ENCODE results near the gene MED15. TPM values are rescaled to one million over a fixed set of nuclear protein-coding genes. Genes with fewer than 3 reads are reported as not detected.
"Not testable (repeated sequence)": the region's sequence is repeated elsewhere in the genome, so short reads cannot be mapped to it uniquely, and the experiment has no call there.

MED15 gene
- total RNA-seq, 3 donors from 2014 or later = 36.6 to 53.1 (median 52.3) TPM

GRCh38 chr22:20619045-20619892 is 111.9 kb downstream of the MED15 start:
- no peaks in the 10 kb centered on the region for H3K9me3 ChIP-seq
- no peak for DNase-seq (ENCODE audit: low spot score in 2 of 2)
- no peaks in the 10 kb centered on the region for H3K36me3 ChIP-seq
- H3K27me3 ChIP-seq = no peaks in the 10 kb centered on the region
- no peak overlapping the region for H3K4me3 ChIP-seq
- no peaks in the 10 kb centered on the region for H3K4me1 ChIP-seq
- intact Hi-C loops (cut with DNase I; ENCODE audit: low total_unique reads) = no loop called here
- no peak for TF ChIP-seq CTCF (IDR thresholded peaks at IDR 0.05)
- TF ChIP-seq POLR2AphosphoS5 (IDR thresholded peaks at IDR 0.05) = no peak
- TF ChIP-seq POLR2A (IDR thresholded peaks at IDR 0.05) = no peak
- no peak overlapping the region for H3K27ac ChIP-seq

GRCh38 chr22:20619893-20620194 is 112.4 kb downstream of the MED15 start:
- DNase-seq (ENCODE audit: low spot score in 2 of 2); H3K36me3 ChIP-seq; H3K4me1 ChIP-seq; H3K27ac ChIP-seq; H3K9me3 ChIP-seq; H3K4me3 ChIP-seq; intact Hi-C loops (cut with DNase I; ENCODE audit: low total_unique reads); H3K27me3 ChIP-seq: not testable (repeated sequence)

- Histone ChIP-seq H3K36me3 (no peaks in the 10 kb centered on the region), H3K27me3 (no peaks in the 10 kb centered on the region), H3K9me3 (no peaks in the 10 kb centered on the region), H3K27ac (no peak overlapping the region), H3K4me3 (no peak overlapping the region), H3K4me1 (no peaks in the 10 kb centered on the region)
- DNase-seq (ENCODE audit: low spot score in 2 of 2) = no peak
- TF ChIP-seq POLR2AphosphoS5 (IDR thresholded peaks at IDR 0.05) (no peak), POLR2A (IDR thresholded peaks at IDR 0.05) (no peak), CTCF (IDR thresholded peaks at IDR 0.05) (no peak)
- intact Hi-C loops (cut with DNase I; ENCODE audit: low total_unique reads) = no loop called here
Observed at GRCh38 chr22:20621162-20621561, 113.8 kb downstream of the MED15 start.

- Histone ChIP-seq H3K9me3 (no peaks in the 10 kb centered on the region), H3K27ac (no peak overlapping the region), H3K27me3 (no peaks in the 10 kb centered on the region), H3K4me1 (no peaks in the 10 kb centered on the region), H3K4me3 (no peak overlapping the region), H3K36me3 (no peaks in the 10 kb centered on the region)
- no peak for DNase-seq (ENCODE audit: low spot score in 2 of 2)
- TF ChIP-seq POLR2A (IDR thresholded peaks at IDR 0.05) (no peak), POLR2AphosphoS5 (IDR thresholded peaks at IDR 0.05) (no peak), CTCF (IDR thresholded peaks at IDR 0.05) (no peak)
- intact Hi-C loops (cut with DNase I; ENCODE audit: low total_unique reads) = no loop called here
Observed at GRCh38 chr22:20622650-20623339, 115.4 kb downstream of the MED15 start.

GRCh38 chr22:20624161-20624616 is 116.8 kb downstream of the MED15 start:
- no peak for DNase-seq (ENCODE audit: low spot score in 2 of 2)
- intact Hi-C loops (cut with DNase I; ENCODE audit: low total_unique reads) = no loop called here

More at GRCh38 chr22:20624161-20624616, 116.8 kb downstream of the MED15 start:
- Histone ChIP-seq H3K27ac (no peak overlapping the region), H3K27me3 (no peaks in the 10 kb centered on the region), H3K4me3 (no peak overlapping the region), H3K9me3 (no peaks in the 10 kb centered on the region), H3K36me3 (no peaks in the 10 kb centered on the region), H3K4me1 (no peaks in the 10 kb centered on the region)
- no peak for TF ChIP-seq CTCF (IDR thresholded peaks at IDR 0.05)
